Measurements from ENCODE around the gene PAX5. TPM values are rescaled to one million over a fixed set of nuclear protein-coding genes. Genes with fewer than 3 reads are reported as not detected.
A peak's percentile ranks its signal among the peaks of the same experiment; 100 is the strongest.

PAX5 gene
- total RNA-seq, 1 experiment from 2014 or later, result 6.6 TPM

- CTCF ChIA-PET, result no interaction called here
- Mint-ChIP-seq H3K36me3 (no peaks in the 10 kb centered on the region), H3K4me3 (no peak overlapping the region), H3K9me3 (peaks cover 11% of the 10 kb centered on the region), H3K27me3 (ENCODE audit: low read depth) (peaks cover 23% of the 10 kb centered on the region), H3K4me1 (peaks cover 22% of the 10 kb centered on the region), H3K27ac (no peak overlapping the region)
- ATAC-seq (no peak), DNase-seq (ENCODE audit: low spot score) (no peak)
- POLR2A ChIA-PET, result no interaction called here
- TF ChIP-seq FOXJ3 (CRISPR knock-in tag; IDR thresholded peaks at IDR 0.05; ENCODE audit: borderline replicate concordance) (no peak), ZNF423 (CRISPR knock-in tag; IDR thresholded peaks at IDR 0.05) (no peak), NFYB (CRISPR knock-in tag; conservative IDR thresholded peaks at IDR 0.05; ENCODE audit: low read depth) (0 out of 2 replicates have a peak, but pooled peaks have one; percentile 18), USF2 (CRISPR knock-in tag; IDR thresholded peaks at IDR 0.05) (peak; percentile 68)
These were observed 219.0 kb downstream of the PAX5 start for GRCh38 chr9:36815023-36815422.

DNA sequence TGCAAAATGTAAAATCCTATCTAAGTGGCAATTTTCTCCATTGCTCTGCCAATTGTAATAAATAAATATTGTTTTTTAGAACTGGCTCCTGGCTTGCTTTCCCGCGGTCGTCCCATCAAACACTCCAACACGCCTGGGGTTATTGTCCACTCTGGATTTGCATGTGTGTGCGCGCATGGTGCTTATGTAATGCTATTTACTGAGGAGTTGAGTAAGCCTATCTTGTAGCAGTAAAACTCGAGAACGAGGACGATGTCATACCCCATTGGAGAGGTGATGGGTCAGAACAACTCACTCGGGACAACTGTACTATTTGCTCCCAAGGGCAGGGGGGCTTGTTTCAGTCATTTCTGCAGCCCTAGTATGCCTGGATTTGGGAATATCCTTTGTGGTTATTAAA lies 220.9 kb downstream of the PAX5 start:
- Mint-ChIP-seq H3K4me3 (no peak overlapping the region), H3K36me3 (no peaks in the 10 kb centered on the region), H3K4me1 (peaks cover 5% of the 10 kb centered on the region), H3K27ac (no peak overlapping the region), H3K27me3 (ENCODE audit: low read depth) (peaks cover 8% of the 10 kb centered on the region), H3K9me3 (peaks cover 11% of the 10 kb centered on the region)
- no peak for DNase-seq (ENCODE audit: low spot score)
- ChIA-PET POLR2A (no interaction called here), CTCF (no interaction called here)
- ATAC-seq, result no peak
- TF ChIP-seq NR3C1 (CRISPR knock-in tag; conservative IDR thresholded peaks at IDR 0.05; ENCODE audit: low read depth) (no peak), PRRX2 (CRISPR knock-in tag; IDR thresholded peaks at IDR 0.05) (no peak), NFYB (CRISPR knock-in tag; conservative IDR thresholded peaks at IDR 0.05; ENCODE audit: low read depth) (no peak), IRF1 (CRISPR knock-in tag; IDR thresholded peaks at IDR 0.05) (no peak), ZNF396 (CRISPR knock-in tag; IDR thresholded peaks at IDR 0.05; ENCODE audit: borderline replicate concordance) (no peak), NFE2L1 (CRISPR knock-in tag; IDR thresholded peaks at IDR 0.05) (no peak), RELA (CRISPR knock-in tag; IDR thresholded peaks at IDR 0.05; ENCODE audit: borderline replicate concordance) (no peak), OVOL2 (CRISPR knock-in tag; IDR thresholded peaks at IDR 0.05; ENCODE audit: borderline replicate concordance) (no peak), GTF2I (CRISPR knock-in tag; conservative IDR thresholded peaks at IDR 0.05) (no peak), CREM (CRISPR knock-in tag; IDR thresholded peaks at IDR 0.05) (no peak), ZBTB21 (CRISPR knock-in tag; IDR thresholded peaks at IDR 0.05; ENCODE audit: borderline replicate concordance) (no peak)
- TF ChIP-seq, protein P1, sequence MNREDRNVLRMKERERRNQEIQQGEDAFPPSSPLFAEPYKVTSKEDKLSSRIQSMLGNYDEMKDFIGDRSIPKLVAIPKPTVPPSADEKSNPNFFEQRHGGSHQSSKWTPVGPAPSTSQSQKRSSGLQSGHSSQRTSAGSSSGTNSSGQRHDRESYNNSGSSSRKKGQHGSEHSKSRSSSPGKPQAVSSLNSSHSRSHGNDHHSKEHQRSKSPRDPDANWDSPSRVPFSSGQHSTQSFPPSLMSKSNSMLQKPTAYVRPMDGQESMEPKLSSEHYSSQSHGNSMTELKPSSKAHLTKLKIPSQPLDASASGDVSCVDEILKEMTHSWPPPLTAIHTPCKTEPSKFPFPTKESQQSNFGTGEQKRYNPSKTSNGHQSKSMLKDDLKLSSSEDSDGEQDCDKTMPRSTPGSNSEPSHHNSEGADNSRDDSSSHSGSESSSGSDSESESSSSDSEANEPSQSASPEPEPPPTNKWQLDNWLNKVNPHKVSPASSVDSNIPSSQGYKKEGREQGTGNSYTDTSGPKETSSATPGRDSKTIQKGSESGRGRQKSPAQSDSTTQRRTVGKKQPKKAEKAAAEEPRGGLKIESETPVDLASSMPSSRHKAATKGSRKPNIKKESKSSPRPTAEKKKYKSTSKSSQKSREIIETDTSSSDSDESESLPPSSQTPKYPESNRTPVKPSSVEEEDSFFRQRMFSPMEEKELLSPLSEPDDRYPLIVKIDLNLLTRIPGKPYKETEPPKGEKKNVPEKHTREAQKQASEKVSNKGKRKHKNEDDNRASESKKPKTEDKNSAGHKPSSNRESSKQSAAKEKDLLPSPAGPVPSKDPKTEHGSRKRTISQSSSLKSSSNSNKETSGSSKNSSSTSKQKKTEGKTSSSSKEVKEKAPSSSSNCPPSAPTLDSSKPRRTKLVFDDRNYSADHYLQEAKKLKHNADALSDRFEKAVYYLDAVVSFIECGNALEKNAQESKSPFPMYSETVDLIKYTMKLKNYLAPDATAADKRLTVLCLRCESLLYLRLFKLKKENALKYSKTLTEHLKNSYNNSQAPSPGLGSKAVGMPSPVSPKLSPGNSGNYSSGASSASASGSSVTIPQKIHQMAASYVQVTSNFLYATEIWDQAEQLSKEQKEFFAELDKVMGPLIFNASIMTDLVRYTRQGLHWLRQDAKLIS (CRISPR knock-in tag; IDR thresholded peaks at IDR 0.05; ENCODE audit: borderline replicate concordance), result no peak
- TF ChIP-seq, protein P2, sequence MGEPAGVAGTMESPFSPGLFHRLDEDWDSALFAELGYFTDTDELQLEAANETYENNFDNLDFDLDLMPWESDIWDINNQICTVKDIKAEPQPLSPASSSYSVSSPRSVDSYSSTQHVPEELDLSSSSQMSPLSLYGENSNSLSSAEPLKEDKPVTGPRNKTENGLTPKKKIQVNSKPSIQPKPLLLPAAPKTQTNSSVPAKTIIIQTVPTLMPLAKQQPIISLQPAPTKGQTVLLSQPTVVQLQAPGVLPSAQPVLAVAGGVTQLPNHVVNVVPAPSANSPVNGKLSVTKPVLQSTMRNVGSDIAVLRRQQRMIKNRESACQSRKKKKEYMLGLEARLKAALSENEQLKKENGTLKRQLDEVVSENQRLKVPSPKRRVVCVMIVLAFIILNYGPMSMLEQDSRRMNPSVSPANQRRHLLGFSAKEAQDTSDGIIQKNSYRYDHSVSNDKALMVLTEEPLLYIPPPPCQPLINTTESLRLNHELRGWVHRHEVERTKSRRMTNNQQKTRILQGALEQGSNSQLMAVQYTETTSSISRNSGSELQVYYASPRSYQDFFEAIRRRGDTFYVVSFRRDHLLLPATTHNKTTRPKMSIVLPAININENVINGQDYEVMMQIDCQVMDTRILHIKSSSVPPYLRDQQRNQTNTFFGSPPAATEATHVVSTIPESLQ (CRISPR knock-in tag; IDR thresholded peaks at IDR 0.05), result no peak

- peaks cover 11% of the 10 kb centered on the region for H3K9me3 Mint-ChIP-seq
- no peak overlapping the region for H3K4me3 Mint-ChIP-seq
- no peak for DNase-seq (ENCODE audit: low spot score)
- ChIA-PET CTCF (no interaction called here), POLR2A (no interaction called here)
- no peak overlapping the region for H3K27ac Mint-ChIP-seq
- H3K27me3 Mint-ChIP-seq (ENCODE audit: low read depth), result peaks cover 2% of the 10 kb centered on the region
- no peak for ATAC-seq
- peaks cover 2% of the 10 kb centered on the region for H3K4me1 Mint-ChIP-seq
- no peaks in the 10 kb centered on the region for H3K36me3 Mint-ChIP-seq
- TF ChIP-seq, protein P3, sequence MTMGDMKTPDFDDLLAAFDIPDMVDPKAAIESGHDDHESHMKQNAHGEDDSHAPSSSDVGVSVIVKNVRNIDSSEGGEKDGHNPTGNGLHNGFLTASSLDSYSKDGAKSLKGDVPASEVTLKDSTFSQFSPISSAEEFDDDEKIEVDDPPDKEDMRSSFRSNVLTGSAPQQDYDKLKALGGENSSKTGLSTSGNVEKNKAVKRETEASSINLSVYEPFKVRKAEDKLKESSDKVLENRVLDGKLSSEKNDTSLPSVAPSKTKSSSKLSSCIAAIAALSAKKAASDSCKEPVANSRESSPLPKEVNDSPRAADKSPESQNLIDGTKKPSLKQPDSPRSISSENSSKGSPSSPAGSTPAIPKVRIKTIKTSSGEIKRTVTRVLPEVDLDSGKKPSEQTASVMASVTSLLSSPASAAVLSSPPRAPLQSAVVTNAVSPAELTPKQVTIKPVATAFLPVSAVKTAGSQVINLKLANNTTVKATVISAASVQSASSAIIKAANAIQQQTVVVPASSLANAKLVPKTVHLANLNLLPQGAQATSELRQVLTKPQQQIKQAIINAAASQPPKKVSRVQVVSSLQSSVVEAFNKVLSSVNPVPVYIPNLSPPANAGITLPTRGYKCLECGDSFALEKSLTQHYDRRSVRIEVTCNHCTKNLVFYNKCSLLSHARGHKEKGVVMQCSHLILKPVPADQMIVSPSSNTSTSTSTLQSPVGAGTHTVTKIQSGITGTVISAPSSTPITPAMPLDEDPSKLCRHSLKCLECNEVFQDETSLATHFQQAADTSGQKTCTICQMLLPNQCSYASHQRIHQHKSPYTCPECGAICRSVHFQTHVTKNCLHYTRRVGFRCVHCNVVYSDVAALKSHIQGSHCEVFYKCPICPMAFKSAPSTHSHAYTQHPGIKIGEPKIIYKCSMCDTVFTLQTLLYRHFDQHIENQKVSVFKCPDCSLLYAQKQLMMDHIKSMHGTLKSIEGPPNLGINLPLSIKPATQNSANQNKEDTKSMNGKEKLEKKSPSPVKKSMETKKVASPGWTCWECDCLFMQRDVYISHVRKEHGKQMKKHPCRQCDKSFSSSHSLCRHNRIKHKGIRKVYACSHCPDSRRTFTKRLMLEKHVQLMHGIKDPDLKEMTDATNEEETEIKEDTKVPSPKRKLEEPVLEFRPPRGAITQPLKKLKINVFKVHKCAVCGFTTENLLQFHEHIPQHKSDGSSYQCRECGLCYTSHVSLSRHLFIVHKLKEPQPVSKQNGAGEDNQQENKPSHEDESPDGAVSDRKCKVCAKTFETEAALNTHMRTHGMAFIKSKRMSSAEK (CRISPR knock-in tag; IDR thresholded peaks at IDR 0.05; ENCODE audit: borderline replicate concordance), result no peak
- TF ChIP-seq JAZF1 (CRISPR knock-in tag; IDR thresholded peaks at IDR 0.05), result no peak
- TF ChIP-seq JUN (CRISPR knock-in tag; IDR thresholded peaks at IDR 0.05), result no peak
- TF ChIP-seq, protein P4, sequence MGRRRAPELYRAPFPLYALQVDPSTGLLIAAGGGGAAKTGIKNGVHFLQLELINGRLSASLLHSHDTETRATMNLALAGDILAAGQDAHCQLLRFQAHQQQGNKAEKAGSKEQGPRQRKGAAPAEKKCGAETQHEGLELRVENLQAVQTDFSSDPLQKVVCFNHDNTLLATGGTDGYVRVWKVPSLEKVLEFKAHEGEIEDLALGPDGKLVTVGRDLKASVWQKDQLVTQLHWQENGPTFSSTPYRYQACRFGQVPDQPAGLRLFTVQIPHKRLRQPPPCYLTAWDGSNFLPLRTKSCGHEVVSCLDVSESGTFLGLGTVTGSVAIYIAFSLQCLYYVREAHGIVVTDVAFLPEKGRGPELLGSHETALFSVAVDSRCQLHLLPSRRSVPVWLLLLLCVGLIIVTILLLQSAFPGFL (CRISPR knock-in tag; IDR thresholded peaks at IDR 0.05; ENCODE audit: borderline replicate concordance), result no peak
These were observed 221.5 kb downstream of the PAX5 start for GRCh38 chr9:36812556-36812955.

Data from WTC11 (cell line).